Suppressor macrophage (primary cell): ENCODE measurements around the gene EDDM13.
"Not testable (repeated sequence)": the region's sequence is repeated elsewhere in the genome, so short reads cannot be mapped to it uniquely, and the experiment has no call there.

ENCODE experiments used
- DNase-seq, 4 experiments: peaks; one replicate each; pipeline ENCODE4 v3.0.0-alpha.2; 2020 to 2022

The EDDM13 gene

GRCh38 chr19:56295531-56296455, 23.2 kb downstream of the EDDM13 start:
- DNase-seq, result no peak

GRCh38 chr19:56297010-56297409, 24.5 kb downstream of the EDDM13 start:
- DNase-seq, result no peak

GRCh38 chr19:56299688-56300087, 27.1 kb downstream of the EDDM13 start:
- no peak for DNase-seq

- DNase-seq, result no peak
Observed at GRCh38 chr19:56301155-56301554, 28.6 kb downstream of the EDDM13 start.

- peak in 3 of 4 experiments; percentile 14 to 44 (median 39) for DNase-seq
Observed at GRCh38 chr19:56301886-56302620, 29.5 kb downstream of the EDDM13 start.

GRCh38 chr19:56304243-56304642, 31.7 kb downstream of the EDDM13 start:
- no peak for DNase-seq

GRCh38 chr19:56306016-56306415, 33.5 kb downstream of the EDDM13 start:
- no peak for DNase-seq

- DNase-seq, result not testable (repeated sequence)
Observed at GRCh38 chr19:56307062-56307461, 34.5 kb downstream of the EDDM13 start.

- no peak for DNase-seq
Observed at GRCh38 chr19:56308792-56309191, 36.2 kb downstream of the EDDM13 start.

- DNase-seq, result peak; percentile 63 to 80 (median 68)
Observed at GRCh38 chr19:56309511-56310185, 37.1 kb downstream of the EDDM13 start.

- DNase-seq, result no peak
Observed at GRCh38 chr19:56310462-56310861, 37.9 kb downstream of the EDDM13 start.

GRCh38 chr19:56312342-56312741, 39.8 kb downstream of the EDDM13 start:
- DNase-seq, result peak in 3 of 4 experiments; percentile 25 to 52 (median 42)

- DNase-seq, result peak; percentile 19 to 40 (median 24)
Observed at GRCh38 chr19:56312787-56313657, 40.5 kb downstream of the EDDM13 start.

GRCh38 chr19:56314018-56314380, 41.5 kb downstream of the EDDM13 start:
- DNase-seq, result no peak

- peak; percentile 96 to 99 (median 98) for DNase-seq
Observed at GRCh38 chr19:56314381-56315076, 42.0 kb downstream of the EDDM13 start, which contains the start of gene ZSCAN5A. Gene ZSCAN5A (minus strand): TSS chr19:56314839. CDS start chr19:56225046, 89,793 bp downstream.

GRCh38 chr19:56315077-56315828, 42.7 kb downstream of the EDDM13 start:
- peak; percentile 97 to 99 (median 98) for DNase-seq

GRCh38 chr19:56316728-56317127, 44.2 kb downstream of the EDDM13 start:
- peak in 2 of 4 experiments; percentile 20 to 33 for DNase-seq

GRCh38 chr19:56317749-56318148, 45.2 kb downstream of the EDDM13 start:
- no peak for DNase-seq

- peak; percentile 12 to 72 (median 60) for DNase-seq
Observed at GRCh38 chr19:56319991-56320390, 47.4 kb downstream of the EDDM13 start.

GRCh38 chr19:56321254-56321988, 48.9 kb downstream of the EDDM13 start:
- DNase-seq, result no peak
